ENCODE results near the gene ANGPTL8. TPM values are rescaled to one million over a fixed set of nuclear protein-coding genes. Genes with fewer than 3 reads are reported as not detected.
A peak's percentile ranks its signal among the peaks of the same experiment; 100 is the strongest.

Gene ANGPTL8
- total and polyA plus RNA-seq, 2 of the 13 experiments (the other 11 are each of a cell fraction or from before 2014, with no cell fraction given) = 27.3 to 243 TPM

GRCh38 chr19:11236324-11237301, 2.8 kb upstream of the ANGPTL8 start (continued):
- TF ChIP-seq ZHX1 (CRISPR knock-in tag; IDR thresholded peaks at IDR 0.05; ENCODE audit: low read depth) = peak; percentile 85; the same call in 1 of the 2 replicates
- TF ChIP-seq LCORL (IDR thresholded peaks at IDR 0.05) = 0 out of 2 replicates have a peak, but pooled peaks have one; percentile 33
- TF ChIP-seq LCORL (CRISPR knock-in tag; IDR thresholded peaks at IDR 0.05) = peak; percentile 88; the same call in 1 of the 2 replicates
- TF ChIP-seq MNT (IDR thresholded peaks at IDR 0.05) = no peak; the same call in 1 of the 2 replicates
- TF ChIP-seq MAZ (IDR thresholded peaks at IDR 0.05; ENCODE audit: borderline replicate concordance, low read depth, low read length) = no peak
- TF ChIP-seq MAZ (CRISPR knock-in tag; IDR thresholded peaks at IDR 0.05; ENCODE audit: low read depth) = peak; percentile 75
- no peak for TF ChIP-seq KAT2B (IDR thresholded peaks at IDR 0.05; ENCODE audit: borderline replicate concordance, low read depth, low read length)
- TF ChIP-seq TBX3 (IDR thresholded peaks at IDR 0.05; ENCODE audit: borderline replicate concordance) = no peak
- no peak for TF ChIP-seq HMGXB3 (CRISPR knock-in tag; IDR thresholded peaks at IDR 0.05; ENCODE audit: borderline replicate concordance)
- 0 out of 2 replicates have a peak, but pooled peaks have one; percentile 45 for TF ChIP-seq E2F5 (CRISPR knock-in tag; conservative IDR thresholded peaks at IDR 0.05)
- no peak for TF ChIP-seq RORA (CRISPR knock-in tag; IDR thresholded peaks at IDR 0.05)
- TF ChIP-seq ZNF777 (CRISPR knock-in tag; IDR thresholded peaks at IDR 0.05) = peak; percentile 25; the same call in 1 of the 2 replicates
- TF ChIP-seq ZNF101 (CRISPR knock-in tag; IDR thresholded peaks at IDR 0.05; ENCODE audit: borderline replicate concordance, low read depth) = peak; percentile 28; the same call in 1 of the 2 replicates
- TF ChIP-seq NR2C2 (CRISPR knock-in tag; IDR thresholded peaks at IDR 0.05; ENCODE audit: borderline replicate concordance) = peak; percentile 76; the same call in 1 of the 2 replicates
- peak; percentile 75 for TF ChIP-seq REPIN1 (CRISPR knock-in tag; IDR thresholded peaks at IDR 0.05; ENCODE audit: borderline replicate concordance, low read depth)
- 0 out of 2 replicates have a peak, but pooled peaks have one; percentile 23 for TF ChIP-seq ZNF737 (CRISPR knock-in tag; IDR thresholded peaks at IDR 0.05; ENCODE audit: borderline replicate concordance)
- peak; percentile 82 for TF ChIP-seq ZNF709 (CRISPR knock-in tag; IDR thresholded peaks at IDR 0.05)

Data from HepG2 (cell line).